ENCODE results near the gene PLCXD3. TPM values are rescaled to one million over a fixed set of nuclear protein-coding genes. Genes with fewer than 3 reads are reported as not detected.
A peak's percentile ranks its signal among the peaks of the same experiment; 100 is the strongest.

PLCXD3 gene
- total and polyA plus RNA-seq, 2 experiments from 2014 or later: 0.13 to 0.22 TPM

GRCh38 chr5:41286696-41287095 lies 223.7 kb downstream of the PLCXD3 start:
- H3F3A ChIP-seq (ENCODE audit: insufficient read depth): no peaks in the 10 kb centered on the region
- H3K9me3 ChIP-seq (ENCODE audit: low read depth): no peaks in the 10 kb centered on the region
- no peak overlapping the region for H3K4me2 ChIP-seq (ENCODE audit: unreplicated experiment)
- no peaks in the 10 kb centered on the region for H4K20me1 ChIP-seq (ENCODE audit: insufficient read depth)
- in situ Hi-C loops (cut with MboI): no loop called here
- H3K9ac ChIP-seq: no peak overlapping the region
- no peak overlapping the region for H2AFZ ChIP-seq
- no peak overlapping the region for H3K4me3 ChIP-seq
- H3K79me2 ChIP-seq (ENCODE audit: insufficient read depth): no peaks in the 10 kb centered on the region
- DNase-seq: no peak
- whole genome bisulfite sequencing, 2 experiments (ENCODE audit: low coverage in 1 of 2, low lambda C conversion rate in 2 of 2, missing lambda C conversion rate in 2 of 2): 3 to 6% methylated on average over 2 of the region's 2 CpGs
- TF ChIP-seq EZH2 (IDR thresholded peaks at IDR 0.05; ENCODE audit: insufficient read depth, poor library complexity, severe bottlenecking) (no peak), EZH2phosphoT487 (IDR thresholded peaks at IDR 0.05; ENCODE audit: insufficient read depth, low read depth) (no peak)
- H3K4me1 ChIP-seq (ENCODE audit: insufficient read depth): no peaks in the 10 kb centered on the region
- no peaks in the 10 kb centered on the region for H3K9me2 ChIP-seq (ENCODE audit: insufficient read depth)
- no peak overlapping the region for H3K27ac ChIP-seq
- H3K27me3 ChIP-seq (replicated peaks; ENCODE audit: insufficient read depth): no peaks in the 10 kb centered on the region
- H3K36me3 ChIP-seq (ENCODE audit: low read depth): no peaks in the 10 kb centered on the region

GRCh38 chr5:41286165-41286564 lies 224.2 kb downstream of the PLCXD3 start:
- Histone ChIP-seq H3K9me3 (ENCODE audit: low read depth) (no peaks in the 10 kb centered on the region), H3K4me1 (ENCODE audit: insufficient read depth) (no peaks in the 10 kb centered on the region), H3K9ac (no peak overlapping the region), H3K36me3 (ENCODE audit: low read depth) (no peaks in the 10 kb centered on the region), H3F3A (ENCODE audit: insufficient read depth) (no peaks in the 10 kb centered on the region), H3K27me3 (replicated peaks; ENCODE audit: insufficient read depth) (no peaks in the 10 kb centered on the region), H4K20me1 (ENCODE audit: insufficient read depth) (no peaks in the 10 kb centered on the region), H3K4me3 (no peak overlapping the region), H3K27ac (no peak overlapping the region), H2AFZ (no peak overlapping the region), H3K9me2 (ENCODE audit: insufficient read depth) (no peaks in the 10 kb centered on the region), H3K79me2 (ENCODE audit: insufficient read depth) (no peaks in the 10 kb centered on the region), H3K4me2 (ENCODE audit: unreplicated experiment) (no peak overlapping the region)
- TF ChIP-seq EZH2 (IDR thresholded peaks at IDR 0.05; ENCODE audit: insufficient read depth, poor library complexity, severe bottlenecking): no peak
- no peak for TF ChIP-seq EZH2phosphoT487 (IDR thresholded peaks at IDR 0.05; ENCODE audit: insufficient read depth, low read depth)
- in situ Hi-C loops (cut with MboI): no loop called here
- DNase-seq: no peak
- WGBS, 2 experiments (ENCODE audit: low coverage in 1 of 2, low lambda C conversion rate in 2 of 2, missing lambda C conversion rate in 2 of 2): 66 to 89% methylated on average over 2 of the region's 2 CpGs

- no peak overlapping the region for H3K27ac ChIP-seq
- no peak for DNase-seq
- H2AFZ ChIP-seq: no peak overlapping the region
- no peaks in the 10 kb centered on the region for H3K27me3 ChIP-seq (replicated peaks; ENCODE audit: insufficient read depth)
- H3K9me2 ChIP-seq (ENCODE audit: insufficient read depth): no peaks in the 10 kb centered on the region
- no peak overlapping the region for H3K4me3 ChIP-seq
- H3F3A ChIP-seq (ENCODE audit: insufficient read depth): no peaks in the 10 kb centered on the region
- no peak overlapping the region for H3K9ac ChIP-seq
- H3K4me2 ChIP-seq (ENCODE audit: unreplicated experiment): no peak overlapping the region
- 37 to 38% methylated on average over 2 of the region's 2 CpGs for WGBS, 2 experiments (ENCODE audit: low coverage in 1 of 2, low lambda C conversion rate in 2 of 2, missing lambda C conversion rate in 2 of 2)
- TF ChIP-seq EZH2phosphoT487 (IDR thresholded peaks at IDR 0.05; ENCODE audit: insufficient read depth, low read depth) (no peak), EZH2 (IDR thresholded peaks at IDR 0.05; ENCODE audit: insufficient read depth, poor library complexity, severe bottlenecking) (no peak)
- H3K9me3 ChIP-seq (ENCODE audit: low read depth): no peaks in the 10 kb centered on the region
- H3K4me1 ChIP-seq (ENCODE audit: insufficient read depth): no peaks in the 10 kb centered on the region
- no peaks in the 10 kb centered on the region for H3K79me2 ChIP-seq (ENCODE audit: insufficient read depth)
- no peaks in the 10 kb centered on the region for H4K20me1 ChIP-seq (ENCODE audit: insufficient read depth)
- in situ Hi-C loops (cut with MboI): no loop called here
- H3K36me3 ChIP-seq (ENCODE audit: low read depth): no peaks in the 10 kb centered on the region
These were observed 225.5 kb downstream of the PLCXD3 start for GRCh38 chr5:41284938-41285337.

- Histone ChIP-seq H3K9me2 (ENCODE audit: insufficient read depth) (no peaks in the 10 kb centered on the region), H3K4me1 (ENCODE audit: insufficient read depth) (no peaks in the 10 kb centered on the region), H3K4me3 (no peak overlapping the region), H3K36me3 (ENCODE audit: low read depth) (no peaks in the 10 kb centered on the region), H2AFZ (peak overlapping the region; percentile 39; the same call in 1 of the 2 replicates), H3K4me2 (ENCODE audit: unreplicated experiment) (no peak overlapping the region), H3K27ac (no peak overlapping the region), H3K9me3 (ENCODE audit: low read depth) (no peaks in the 10 kb centered on the region), H4K20me1 (ENCODE audit: insufficient read depth) (no peaks in the 10 kb centered on the region), H3K79me2 (ENCODE audit: insufficient read depth) (no peaks in the 10 kb centered on the region), H3F3A (ENCODE audit: insufficient read depth) (no peaks in the 10 kb centered on the region), H3K27me3 (replicated peaks; ENCODE audit: insufficient read depth) (no peaks in the 10 kb centered on the region), H3K9ac (no peak overlapping the region)
- no peak for DNase-seq
- 44 to 51% methylated on average over 12 of the region's 12 CpGs for WGBS, 2 experiments (ENCODE audit: low coverage in 1 of 2, low lambda C conversion rate in 2 of 2, missing lambda C conversion rate in 2 of 2)
- in situ Hi-C loops (cut with MboI): no loop called here
- no peak for TF ChIP-seq EZH2 (IDR thresholded peaks at IDR 0.05; ENCODE audit: insufficient read depth, poor library complexity, severe bottlenecking)
- no peak for TF ChIP-seq EZH2phosphoT487 (IDR thresholded peaks at IDR 0.05; ENCODE audit: insufficient read depth, low read depth)
These were observed 229.1 kb downstream of the PLCXD3 start for GRCh38 chr5:41281215-41281810.

Measured in GM23248 (cell line).